ENCODE results near the gene EVI5. TPM values are rescaled to one million over a fixed set of nuclear protein-coding genes. Genes with fewer than 3 reads are reported as not detected.
A peak's percentile ranks its signal among the peaks of the same experiment; 100 is the strongest.

EVI5 gene
- total and polyA plus RNA-seq, 8 donors = 1.8 to 200 (median 52.0) TPM

- Histone ChIP-seq H3K9me3 (no peaks in the 10 kb centered on the region), H3K4me3 (peak overlapping the region; percentile 47 to 71 (median 61)), H3K4me1 (peaks cover 66 to 72% (median 71%) of the 10 kb centered on the region in 4 donors), H3K27me3 (peaks cover 55 to 98% (median 83%) of the 10 kb centered on the region in 3 donors), H3K27ac (peak overlapping the region; percentile 65 to 83 (median 76)), H3K36me3 (no peaks in the 10 kb centered on the region)
- WGBS, 5 donors = 1 to 2% (median 1%) methylated on average over 52 to 65 of the region's 65 CpGs
- intact Hi-C loops (cut with DNase I; ENCODE audit: low total_unique reads) = no loop called here
- TF ChIP-seq POLR2AphosphoS5 (IDR thresholded peaks at IDR 0.05) = peak in 1 of 3 donors; percentile 9
- TF ChIP-seq EP300 (IDR thresholded peaks at IDR 0.05) = no peak
- peak; percentile 48 to 68 for DNase-seq
Observed at GRCh38 chr1:92484472-92485380, 300.2 kb downstream of the EVI5 start.

GRCh38 chr1:92483610-92484471 is 301.1 kb downstream of the EVI5 start:
- Histone ChIP-seq H3K9me3 (no peaks in the 10 kb centered on the region), H3K27ac (peak overlapping the region; percentile 29 to 83 (median 76)), H3K36me3 (no peaks in the 10 kb centered on the region), H3K27me3 (peaks cover 55 to 98% (median 81%) of the 10 kb centered on the region in 3 donors), H3K4me1 (peaks cover 66 to 72% (median 71%) of the 10 kb centered on the region in 4 donors), H3K4me3 (peak overlapping the region; percentile 47 to 71 (median 61))
- no peak for TF ChIP-seq POLR2AphosphoS5 (IDR thresholded peaks at IDR 0.05)
- no peak for TF ChIP-seq POLR2A (IDR thresholded peaks at IDR 0.05)
- no peak for TF ChIP-seq EP300 (IDR thresholded peaks at IDR 0.05)
- TF ChIP-seq CTCF (IDR thresholded peaks at IDR 0.05) = no peak
- WGBS, 5 donors = 2 to 4% (median 3%) methylated on average over 30 to 56 of the region's 56 CpGs
- intact Hi-C loops (cut with DNase I; ENCODE audit: low total_unique reads) = no loop called here
- DNase-seq = peak in 1 of 2 donors; percentile 64

GRCh38 chr1:92482665-92483609 is 302.0 kb downstream of the EVI5 start:
- 2 to 5% (median 4%) methylated on average over 27 to 62 of the region's 62 CpGs for WGBS, 5 donors
- H3K4me3 ChIP-seq = peak overlapping the region; percentile 47 to 71 (median 61)
- peaks cover 55 to 99% (median 81%) of the 10 kb centered on the region in 3 donors for H3K27me3 ChIP-seq
- no peaks in the 10 kb centered on the region for H3K9me3 ChIP-seq
- intact Hi-C loops (cut with DNase I; ENCODE audit: low total_unique reads) = no loop called here
- H3K4me1 ChIP-seq = peaks cover 66 to 72% (median 71%) of the 10 kb centered on the region in 4 donors
- TF ChIP-seq EP300 (IDR thresholded peaks at IDR 0.05) = no peak
- no peak for TF ChIP-seq POLR2A (IDR thresholded peaks at IDR 0.05)
- no peak for TF ChIP-seq POLR2AphosphoS5 (IDR thresholded peaks at IDR 0.05)
- TF ChIP-seq CTCF (IDR thresholded peaks at IDR 0.05) = no peak
- DNase-seq = peak in 1 of 2 donors; percentile 57
- peak overlapping the region; percentile 29 to 83 (median 76) for H3K27ac ChIP-seq
- H3K36me3 ChIP-seq = no peaks in the 10 kb centered on the region

DNA sequence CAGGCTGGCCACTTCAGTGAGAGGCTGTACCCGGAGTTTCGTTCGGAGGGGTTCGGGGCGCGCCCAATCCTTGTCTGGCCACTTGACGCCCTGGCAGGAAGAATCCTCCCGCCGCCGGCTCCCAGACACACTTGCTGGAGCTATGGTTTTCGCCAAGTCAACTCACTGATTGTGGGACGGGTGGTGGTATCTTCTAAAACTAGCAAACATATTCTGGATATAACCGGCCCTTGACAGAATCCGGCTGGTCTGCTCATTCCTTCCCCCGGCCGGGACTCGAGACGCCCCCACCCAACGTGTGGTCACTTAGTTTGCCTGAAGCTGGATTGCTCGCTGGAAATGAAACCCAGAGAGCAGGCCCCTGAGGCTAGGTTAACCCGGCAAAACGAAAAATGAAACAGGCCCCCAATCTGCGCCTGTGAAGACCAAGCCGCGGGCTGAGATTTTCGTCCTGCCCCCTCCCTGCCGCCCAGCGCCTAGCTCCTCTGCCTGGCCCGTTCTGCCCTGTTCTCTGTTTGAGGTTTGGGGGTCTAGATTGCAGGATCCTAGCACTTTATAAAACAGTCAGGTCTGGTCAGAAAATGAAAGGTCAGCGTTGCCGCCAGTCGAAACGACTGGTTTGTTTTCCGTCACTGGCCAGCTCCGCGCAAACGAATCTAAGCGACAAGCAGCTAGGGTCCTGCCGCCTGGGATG is 302.8 kb downstream of the EVI5 start:
- DNase-seq = peak in 1 of 2 donors; percentile 58
- peaks cover 55 to 91% (median 75%) of the 10 kb centered on the region in 3 donors for H3K27me3 ChIP-seq
- intact Hi-C loops (cut with DNase I; ENCODE audit: low total_unique reads) = no loop called here
- H3K4me1 ChIP-seq = peaks cover 66 to 72% (median 71%) of the 10 kb centered on the region in 4 donors
- peak overlapping the region in 3 of 5 donors; percentile 25 to 83 (median 79) for H3K27ac ChIP-seq
- TF ChIP-seq EP300 (IDR thresholded peaks at IDR 0.05) (no peak), POLR2AphosphoS5 (IDR thresholded peaks at IDR 0.05) (no peak), CTCF (IDR thresholded peaks at IDR 0.05) (no peak), POLR2A (IDR thresholded peaks at IDR 0.05) (no peak)
- WGBS, 5 donors = 1 to 13% (median 9%) methylated on average over 18 to 39 of the region's 39 CpGs
- no peaks in the 10 kb centered on the region for H3K36me3 ChIP-seq
- H3K9me3 ChIP-seq = no peaks in the 10 kb centered on the region
- H3K4me3 ChIP-seq = peak overlapping the region; percentile 47 to 71 (median 61)
